Right lobe of liver (tissue), 6 donors: Measurements from ENCODE around the gene POMC. TPM values are rescaled to one million over a fixed set of nuclear protein-coding genes. Genes with fewer than 3 reads are reported as not detected.

Experiments used
- ATAC-seq, 4 donors: fragments of 200-7000 bp; cut with Tn5 transposase; one replicate each; pipeline ENCODE4 v1.9.1; 2020; ENCODE audit warnings: mild to moderate bottlenecking in 4 of 4, moderate library complexity in 4 of 4
- DNase-seq, 3 donors: peaks; one replicate each; pipeline ENCODE4 v3.0.0-alpha.2; 2020
- H3K27ac ChIP-seq, 3 donors: fragments of 200-600 bp; one replicate each; pipeline ENCODE4 v1.8.0; 2022
- H3K27me3 ChIP-seq, 2 donors: fragments of 200-600 bp; one replicate each; pipeline ENCODE4 v1.8.0; 2022
- H3K36me3 ChIP-seq, 4 donors: fragments of 200-600 bp; sonication (generic) in 1 of 4; one replicate each; pipeline versions ENCODE4 v1.5.1 to v1.8.0; 2017 to 2022; ENCODE audit warnings: control low read depth in 1 of 4
- H3K4me1 ChIP-seq, 4 donors: fragments of 200-600 bp; sonication (generic) in 1 of 4; one replicate each; pipeline versions ENCODE4 v1.5.1 to v1.8.0; 2017 to 2022; ENCODE audit warnings: control low read depth in 1 of 4
- H3K4me3 ChIP-seq, 3 donors: fragments of 200-600 bp; one replicate each; pipeline ENCODE4 v1.8.0; 2022
- H3K9me3 ChIP-seq, 4 donors: fragments of 200-600 bp; sonication (generic) in 1 of 4; one replicate each; pipeline versions ENCODE4 v1.5.1 to v1.8.0; 2017 to 2022; ENCODE audit warnings: control low read depth in 1 of 4
- CTCF ChIP-seq, 4 donors: fragments of 200-600 bp in 3 of 4; fragments of 450-650 bp in 1 of 4; IDR thresholded peaks; one replicate each; pipeline versions ENCODE4 v1.5.1 to v1.8.0; 2016 to 2022; ENCODE audit warnings: antibody characterized with exemption in 4 of 4, mild to moderate bottlenecking in 2 of 4
- POLR2A ChIP-seq: fragments of 450-650 bp; IDR thresholded peaks from one replicate; pipeline ENCODE4 v1.6.1; 2017; ENCODE audit warnings: antibody characterized with exemption, mild to moderate bottlenecking
- WGBS: methylation state at CpG from one replicate; pipeline ENCODE4 v1.1.6; 2018; ENCODE audit warnings: low coverage, low lambda C conversion rate; ENCODE audit not compliant: insufficient coverage; ENCODE audit errors: missing lambda C conversion rate; 5-methylcytosine and 5-hydroxymethylcytosine counted together
- intact Hi-C, 2 donors: fragments of 100-400 bp; cut with DNase I; formaldehyde crosslinking; loops; one replicate each; pipeline versions ENCODE4 v1.11.2 to v1.14.1; 2022
- total RNA-seq, 6 experiments: library from RNA; depleted of rRNA in 2 of 6; stranded (reverse); fragments of >200 nt in 2 of 6; fragmentation: NEBNext Ultra II Directional in 3 of 6; extraction: Animal tissue kit (Norgen Biotek cat#: 25700) in 3 of 6; gene quantifications; one replicate each; pipeline versions ENCODE4 v1.1.0 to v1.2.4, GENCODE V29; 2016 to 2023
- donor health status: DM: no; HTN: yes; CAD: no.
- donor health status: DM: no; HTN: no; CAD: no.
- donor health status: DM: no; HTN: no; CAD: no.
- donor health status: DM: no; HTN: yes; CAD: no.
- donor health status: DM: no; HTN: yes; CAD: no.

POMC gene
- total RNA-seq, 6 experiments from 2014 or later, result 0.30 to 1.6 (median 0.57) TPM

GRCh38 chr2:25161055-25161781, 7.2 kb downstream of the POMC start:
- DNase-seq, result peak; percentile 49 to 72 (median 54)
- no peak for TF ChIP-seq CTCF (IDR thresholded peaks at IDR 0.05)
- TF ChIP-seq POLR2A, result no peak
- Histone ChIP-seq H3K27ac (peak overlapping the region in 2 of 3 donors; percentile 43 to 55), H3K4me3 (peak overlapping the region; percentile 29 to 52 (median 32)), H3K9me3 (no peaks in the 10 kb centered on the region), H3K36me3 (no peaks in the 10 kb centered on the region), H3K27me3 (no peaks in the 10 kb centered on the region), H3K4me1 (no peaks in the 10 kb centered on the region)
- peak; percentile 52 to 75 (median 58) for ATAC-seq
- intact Hi-C loops, result no loop called here
- WGBS, result 42% methylated on average over 7 of the region's 69 CpGs

DNA sequence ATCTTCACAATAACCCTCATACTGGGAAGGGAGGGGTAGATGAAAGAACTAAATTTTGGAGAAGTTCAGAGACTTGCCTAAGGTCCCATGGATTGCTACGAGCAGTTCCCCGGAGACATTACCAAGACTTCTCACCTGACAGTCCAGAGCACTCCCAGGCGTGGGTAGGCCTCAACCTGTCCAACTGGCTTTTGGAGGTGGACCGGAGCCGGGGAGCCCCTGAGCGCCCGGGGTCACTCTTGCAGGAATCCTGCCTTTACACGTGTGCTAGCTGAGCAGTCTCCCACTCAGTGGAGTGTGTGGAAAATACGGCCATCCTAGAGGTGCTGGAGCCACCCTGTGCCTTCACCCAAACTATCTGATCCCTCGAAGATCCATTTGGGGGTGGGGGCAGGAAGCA, 8.0 kb downstream of the POMC start:
- Histone ChIP-seq H3K4me3 (no peak overlapping the region), H3K27ac (no peak overlapping the region), H3K27me3 (no peaks in the 10 kb centered on the region), H3K9me3 (no peaks in the 10 kb centered on the region), H3K4me1 (no peaks in the 10 kb centered on the region), H3K36me3 (no peaks in the 10 kb centered on the region)
- DNase-seq, result peak in 1 of 3 donors; percentile 33
- intact Hi-C loops, result no loop called here
- TF ChIP-seq CTCF (IDR thresholded peaks at IDR 0.05) (no peak), POLR2A (no peak)
- 77% methylated on average over 5 of the region's 10 CpGs for WGBS
- ATAC-seq, result no peak

DNA sequence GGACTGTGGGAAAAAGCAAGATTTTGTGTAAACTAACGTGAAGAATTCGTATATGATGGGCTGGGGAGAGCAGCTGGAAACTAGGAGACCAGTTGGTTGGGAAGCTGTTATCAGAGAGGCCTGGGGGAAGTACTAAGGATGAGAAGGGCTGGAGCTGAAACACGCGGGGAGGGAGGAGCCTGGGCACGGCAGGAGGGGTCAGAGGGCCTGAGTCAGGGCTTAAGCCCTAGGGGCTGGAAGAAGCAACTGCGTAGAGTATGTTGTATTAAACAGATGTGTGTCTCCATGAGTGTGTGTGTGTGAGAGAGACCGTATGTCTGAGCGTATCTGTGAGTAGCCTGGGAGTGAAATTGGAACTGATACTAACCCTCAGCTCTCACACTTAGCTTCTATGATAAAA, 8.4 kb downstream of the POMC start:
- intact Hi-C loops, result no loop called here
- no peaks in the 10 kb centered on the region for H3K36me3 ChIP-seq
- no peak overlapping the region for H3K27ac ChIP-seq
- no peak for TF ChIP-seq POLR2A
- TF ChIP-seq CTCF (IDR thresholded peaks at IDR 0.05), result no peak
- no peaks in the 10 kb centered on the region for H3K4me1 ChIP-seq
- H3K4me3 ChIP-seq, result no peak overlapping the region
- no peaks in the 10 kb centered on the region for H3K9me3 ChIP-seq
- DNase-seq (peak in 1 of 3 donors; percentile 23), ATAC-seq (no peak)
- H3K27me3 ChIP-seq, result no peaks in the 10 kb centered on the region
- 66% methylated on average over 5 of the region's 8 CpGs for WGBS

DNA sequence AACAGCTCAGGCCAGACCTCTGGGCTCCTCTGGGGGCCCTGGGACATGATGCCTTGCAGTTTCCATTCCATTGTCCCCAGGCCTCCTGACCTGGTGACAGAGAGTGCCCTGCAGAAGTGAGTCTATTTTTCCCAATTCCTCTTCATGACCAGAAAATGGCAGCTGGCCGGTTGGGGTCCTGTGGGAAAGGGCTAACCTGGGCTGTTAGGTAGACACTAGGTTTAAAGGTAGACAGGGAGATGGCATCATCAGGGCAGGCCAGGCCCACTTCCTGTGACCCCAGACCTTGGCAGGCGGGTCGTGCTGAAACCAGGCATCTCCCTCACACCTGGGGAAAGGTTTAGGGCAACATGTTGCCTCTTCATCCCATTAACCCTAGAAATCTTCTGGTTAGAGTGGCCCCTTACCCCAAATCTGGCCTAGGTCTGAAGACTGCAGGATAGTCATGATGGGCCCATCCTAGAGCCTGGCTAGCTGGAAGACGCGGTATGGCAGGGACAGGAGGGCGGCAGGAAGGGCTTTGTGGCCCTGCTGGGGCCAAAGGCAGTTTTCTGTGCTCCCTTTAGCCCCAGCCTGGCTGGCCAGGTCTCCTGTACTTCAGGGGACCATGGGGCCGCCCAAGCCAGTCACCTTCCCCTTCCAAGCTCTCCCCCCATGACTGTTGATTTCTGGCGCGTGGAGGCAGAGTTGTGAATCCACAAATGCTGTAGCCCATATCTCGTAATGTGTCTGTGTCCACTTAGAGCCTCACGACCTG, 10.1 kb downstream of the POMC start:
- WGBS, result 95% methylated on average over 11 of the region's 11 CpGs
- DNase-seq, result peak in 1 of 3 donors; percentile 19
- intact Hi-C loops, result no loop called here
- no peaks in the 10 kb centered on the region for H3K4me1 ChIP-seq
- H3K27me3 ChIP-seq, result no peaks in the 10 kb centered on the region
- no peak for ATAC-seq
- no peaks in the 10 kb centered on the region for H3K36me3 ChIP-seq
- H3K9me3 ChIP-seq, result no peaks in the 10 kb centered on the region
- TF ChIP-seq CTCF (IDR thresholded peaks at IDR 0.05) (no peak), POLR2A (no peak)
- H3K27ac ChIP-seq, result no peak overlapping the region
- H3K4me3 ChIP-seq, result no peak overlapping the region
